Natural killer cell (primary cell): ENCODE data around the gene ST6GAL2. TPM values are rescaled to one million over a fixed set of nuclear protein-coding genes. Genes with fewer than 3 reads are reported as not detected.

Experiments
- ATAC-seq, 3 donors: fragments of 150-1000 bp in 2 of 3; fragments of 200-7000 bp in 1 of 3; cut with Tn5 transposase; 1 replicate in 1 of 3; 2 replicates in 2 of 3; pipeline ENCODE4 v1.10.0; 2021; ENCODE audit warnings: mild to moderate bottlenecking in 2 of 3, moderate library complexity in 2 of 3
- DNase-seq, 2 donors: peaks; one replicate each; pipeline versions ENCODE4 v3.0.0 to v3.0.0-alpha.2; 2013 to 2021; ENCODE audit warnings: mixed read lengths in 1 of 2
- H3K27ac ChIP-seq: one replicate; pipeline ENCODE4 v1.5.1; 2013; ENCODE audit warnings: mild to moderate bottlenecking, low read length
- H3K27me3 ChIP-seq: one replicate; pipeline ENCODE4 v1.6.1; 2013; ENCODE audit warnings: low read length; ENCODE audit not compliant: control insufficient read depth, insufficient read depth
- H3K36me3 ChIP-seq: one replicate; pipeline ENCODE4 v1.6.1; 2013; ENCODE audit warnings: low read length; ENCODE audit not compliant: control insufficient read depth, insufficient read depth
- H3K4me1 ChIP-seq: one replicate; pipeline ENCODE4 v1.6.1; 2013; ENCODE audit warnings: low read length; ENCODE audit not compliant: control insufficient read depth, insufficient read depth
- H3K4me3 ChIP-seq: one replicate; pipeline ENCODE4 v1.5.1; 2013; ENCODE audit warnings: low read length
- H3K9me3 ChIP-seq: one replicate; pipeline ENCODE4 v1.6.1; 2013; ENCODE audit warnings: low read length; ENCODE audit not compliant: control insufficient read depth, insufficient read depth
- H3K27ac Mint-ChIP-seq, 2 donors: one replicate each; pipeline ENCODE4 v1.8.0; 2022; ENCODE audit warnings: mild to moderate bottlenecking in 2 of 2, mixed read lengths in 2 of 2, moderate library complexity in 1 of 2
- H3K27me3 Mint-ChIP-seq, 2 donors: one replicate each; pipeline ENCODE4 v1.8.0; 2022; ENCODE audit warnings: low read depth in 2 of 2, mixed read lengths in 2 of 2
- H3K36me3 Mint-ChIP-seq: one replicate; pipeline ENCODE4 v1.8.0; 2022; ENCODE audit warnings: mixed read lengths
- H3K4me1 Mint-ChIP-seq, 2 donors: one replicate each; pipeline ENCODE4 v1.8.0; 2022; ENCODE audit warnings: mixed read lengths in 2 of 2
- H3K4me3 Mint-ChIP-seq: one replicate; pipeline ENCODE4 v1.8.0; 2022; ENCODE audit warnings: mild to moderate bottlenecking, moderate library complexity, mixed read lengths
- H3K9me3 Mint-ChIP-seq, 2 donors: one replicate each; pipeline ENCODE4 v1.8.0; 2022; ENCODE audit warnings: mixed read lengths in 2 of 2
- CTCF ChIP-seq: fragments of 200-600 bp; IDR thresholded peaks from one replicate; pipeline ENCODE4 v1.8.0; 2022; ENCODE audit warnings: antibody characterized with exemption
- WGBS: methylation state at CpG from one replicate; pipeline ENCODE4 v1.1.7; 2013; ENCODE audit warnings: missing lambda C conversion rate; ENCODE audit not compliant: insufficient coverage; 5-methylcytosine and 5-hydroxymethylcytosine counted together
- intact Hi-C: fragments of 100-400 bp; cut with micrococcal nuclease; formaldehyde crosslinking; loops from one replicate; pipeline ENCODE4 v1.14.2; 2022
- total RNA-seq, 4 donors: library from RNA; stranded (reverse); fragments of 120-200 nt in 1 of 4; gene quantifications; one replicate each; pipeline versions ENCODE4 v1.2.3 to v1.2.4, GENCODE V29; 2013 to 2022

ST6GAL2 gene
- total RNA-seq, 3 donors from 2014 or later (not counting 1 experiment from before 2014, with no cell fraction given), result not detected

- peaks cover 2% of the 10 kb centered on the region for H3K9me3 ChIP-seq
- no peaks in the 10 kb centered on the region for H3K4me1 ChIP-seq
- H3K27me3 ChIP-seq, result no peaks in the 10 kb centered on the region
- no peaks in the 10 kb centered on the region for H3K36me3 Mint-ChIP-seq
- H3K27ac Mint-ChIP-seq, result no peak overlapping the region
- H3K4me3 Mint-ChIP-seq, result no peak overlapping the region
- intact Hi-C loops, result no loop called here
- ATAC-seq (no peak), DNase-seq (no peak)
- H3K4me1 Mint-ChIP-seq, result peaks cover 0 to 4% of the 10 kb centered on the region in 2 donors
- WGBS, result 60% methylated on average over 7 of the region's 7 CpGs
- H3K27me3 Mint-ChIP-seq, result no peaks in the 10 kb centered on the region
- H3K4me3 ChIP-seq, result no peak overlapping the region
- no peak for TF ChIP-seq CTCF
- H3K27ac ChIP-seq, result no peak overlapping the region
- no peaks in the 10 kb centered on the region for H3K9me3 Mint-ChIP-seq
- no peaks in the 10 kb centered on the region for H3K36me3 ChIP-seq
These were observed 45.9 kb downstream of the ST6GAL2 start for GRCh38 chr2:106839849-106840595.

DNA sequence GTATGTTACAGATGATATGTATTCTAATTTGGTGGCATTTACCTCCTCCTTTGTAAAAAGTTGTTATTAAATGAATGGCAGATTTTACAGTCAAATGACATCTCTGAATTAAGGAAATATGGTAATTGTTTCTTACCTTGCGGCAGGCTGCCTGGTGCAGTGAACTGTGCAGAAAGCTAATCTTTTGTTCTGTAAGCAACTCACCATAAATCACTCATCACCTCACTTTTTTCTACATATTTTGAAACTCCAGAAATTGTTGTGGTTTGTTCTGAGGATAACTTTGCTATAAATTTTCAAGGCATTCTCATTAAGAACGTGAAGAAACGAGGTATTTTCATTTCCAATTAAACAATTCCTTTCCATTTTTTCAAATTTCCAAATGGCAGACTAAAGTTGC, 52.7 kb downstream of the ST6GAL2 start:
- Histone ChIP-seq H3K4me1 (no peaks in the 10 kb centered on the region), H3K9me3 (no peaks in the 10 kb centered on the region), H3K4me3 (no peak overlapping the region), H3K36me3 (no peaks in the 10 kb centered on the region), H3K27ac (no peak overlapping the region), H3K27me3 (no peaks in the 10 kb centered on the region)
- no peak for TF ChIP-seq CTCF
- DNase-seq (no peak), ATAC-seq (no peak)
- H3K4me1 Mint-ChIP-seq, result no peaks in the 10 kb centered on the region
- no peak overlapping the region for H3K27ac Mint-ChIP-seq
- no peaks in the 10 kb centered on the region for H3K9me3 Mint-ChIP-seq
- no peak overlapping the region for H3K4me3 Mint-ChIP-seq
- WGBS, result 32% methylated on average over 3 of the region's 3 CpGs
- intact Hi-C loops, result no loop called here
- H3K36me3 Mint-ChIP-seq, result no peaks in the 10 kb centered on the region
- H3K27me3 Mint-ChIP-seq, result no peaks in the 10 kb centered on the region

DNA sequence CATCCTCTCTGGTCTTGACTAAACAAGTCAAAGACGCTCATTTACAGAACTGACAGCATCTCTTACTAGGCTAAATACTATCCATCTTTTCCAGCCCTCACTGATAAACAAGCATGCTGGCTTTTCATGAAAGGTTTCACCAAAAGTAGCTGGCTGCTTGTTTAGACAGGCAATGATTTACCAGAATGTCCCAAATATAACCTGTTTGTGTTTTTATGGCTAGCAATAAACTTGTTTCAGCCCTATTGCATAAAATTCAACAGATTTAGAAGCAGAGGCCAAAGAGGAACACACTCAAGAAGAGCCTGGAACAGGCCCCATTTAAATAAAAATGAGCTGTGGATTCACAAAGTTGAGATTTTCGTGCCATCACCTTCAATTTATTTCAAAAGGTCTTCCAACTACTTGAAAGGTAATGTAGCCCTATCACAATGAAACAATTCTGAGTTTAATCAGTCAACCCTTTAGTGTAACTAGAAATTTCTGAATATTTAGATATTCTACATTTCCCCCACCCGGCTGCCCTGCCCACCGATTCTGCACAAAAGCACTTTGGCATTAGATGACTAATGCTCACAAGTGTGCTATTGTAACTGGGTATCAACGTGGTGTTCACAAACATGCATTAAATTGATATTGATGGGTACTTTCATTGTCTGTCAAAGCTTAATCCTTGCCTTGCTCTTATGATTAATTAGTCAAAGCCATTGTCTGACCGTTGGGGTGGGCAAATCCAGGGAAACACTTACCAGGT, 54.0 kb downstream of the ST6GAL2 start:
- Histone ChIP-seq H3K36me3 (no peaks in the 10 kb centered on the region), H3K4me3 (no peak overlapping the region), H3K27me3 (no peaks in the 10 kb centered on the region), H3K9me3 (no peaks in the 10 kb centered on the region), H3K4me1 (no peaks in the 10 kb centered on the region), H3K27ac (no peak overlapping the region)
- Mint-ChIP-seq H3K36me3 (no peaks in the 10 kb centered on the region), H3K9me3 (no peaks in the 10 kb centered on the region), H3K27ac (no peak overlapping the region), H3K4me1 (no peaks in the 10 kb centered on the region), H3K4me3 (no peak overlapping the region), H3K27me3 (no peaks in the 10 kb centered on the region)
- no peak for TF ChIP-seq CTCF
- ATAC-seq (no peak), DNase-seq (no peak)
- intact Hi-C loops, result no loop called here
- WGBS, result 72% methylated on average over 6 of the region's 6 CpGs
